Measurements from ENCODE around the gene PRSS58.

DNA sequence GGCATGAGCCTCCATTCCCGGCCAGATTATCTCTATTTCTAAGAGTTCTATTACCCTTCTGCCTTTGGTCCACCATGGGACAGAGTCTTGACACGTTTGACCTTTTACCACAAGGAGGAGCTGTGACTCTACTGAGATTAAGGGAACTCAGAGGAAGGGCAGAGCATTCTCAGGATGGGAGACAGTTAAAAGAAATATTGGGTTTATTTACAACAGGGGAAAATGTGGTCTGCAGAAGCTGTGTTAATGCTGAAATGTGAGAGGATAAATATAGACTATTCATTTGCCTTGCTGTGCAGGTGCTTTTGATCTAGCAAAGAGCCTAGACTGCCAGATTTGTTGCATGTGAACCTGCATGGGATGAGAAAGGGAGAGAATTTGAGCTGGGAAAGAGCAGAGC is 45.8 kb upstream of the PRSS58 start:
- TF ChIP-seq CTCF (IDR thresholded peaks at IDR 0.05): no peak
- TF ChIP-seq POLR2A (IDR thresholded peaks at IDR 0.05): no peak
